Hepatocyte (in vitro differentiated cells): Measurements from ENCODE around the gene CD52. TPM values are rescaled to one million over a fixed set of nuclear protein-coding genes. Genes with fewer than 3 reads are reported as not detected.

ENCODE experiments used
- DNase-seq: peaks from one replicate; pipeline ENCODE4 v3.0.0-alpha.2; 2016; ENCODE audit warnings: low spot score
- H2AFZ ChIP-seq: fragments of 200-600 bp; sonication (generic); 2 replicates; pipeline ENCODE4 v1.6.0; 2016; ENCODE audit warnings: antibody characterized with exemption, mild to moderate bottlenecking
- H3K27ac ChIP-seq: fragments of 200-600 bp; sonication (generic); 2 replicates; pipeline ENCODE4 v1.5.1; 2016; ENCODE audit warnings: mild to moderate bottlenecking
- H3K27me3 ChIP-seq: fragments of 200-600 bp; sonication (generic); 2 replicates; pipeline ENCODE4 v1.6.1; 2016
- H3K36me3 ChIP-seq: fragments of 200-600 bp; sonication (generic); replicated peaks from 2 replicates; pipeline ENCODE4 v1.5.1; 2016; ENCODE audit warnings: low read depth; ENCODE audit not compliant: insufficient read depth
- H3K4me1 ChIP-seq: fragments of 200-600 bp; sonication (generic); 2 replicates; pipeline ENCODE4 v1.5.1; 2016; ENCODE audit warnings: mild to moderate bottlenecking, moderate library complexity; ENCODE audit not compliant: insufficient read depth
- H3K4me2 ChIP-seq: fragments of 200-600 bp; sonication (generic); 2 replicates; pipeline ENCODE4 v1.6.0; 2016
- H3K4me3 ChIP-seq: fragments of 200-600 bp; sonication (generic); 2 replicates; pipeline ENCODE4 v1.5.1; 2016; ENCODE audit warnings: mild to moderate bottlenecking
- H3K79me2 ChIP-seq: fragments of 200-600 bp; sonication (generic); 2 replicates; pipeline ENCODE4 v1.6.0; 2017; ENCODE audit warnings: mild to moderate bottlenecking
- H3K9me2 ChIP-seq: fragments of 200-600 bp; sonication (generic); replicated peaks from 2 replicates; pipeline ENCODE4 v1.6.0; 2017; ENCODE audit warnings: mild to moderate bottlenecking; ENCODE audit not compliant: insufficient read depth
- H3K9me3 ChIP-seq: fragments of 200-600 bp; sonication (generic); 2 replicates; pipeline ENCODE4 v1.5.1; 2016; ENCODE audit warnings: low read depth, mild to moderate bottlenecking
- H4K20me1 ChIP-seq: fragments of 200-600 bp; sonication (generic); 2 replicates; pipeline ENCODE4 v1.6.0; 2016; ENCODE audit warnings: mild to moderate bottlenecking; ENCODE audit not compliant: insufficient read depth, poor library complexity, severe bottlenecking
- CTCF ChIP-seq: fragments of 200-600 bp; sonication (generic); IDR thresholded peaks from 2 replicates; pipeline ENCODE4 v1.5.1; 2016; ENCODE audit warnings: antibody characterized with exemption, mild to moderate bottlenecking; ENCODE audit not compliant: poor library complexity
- EZH2 ChIP-seq: fragments of 200-600 bp; sonication (generic); IDR thresholded peaks from 2 replicates; pipeline ENCODE4 v1.6.1; 2016; ENCODE audit warnings: antibody characterized with exemption, mild to moderate bottlenecking, borderline replicate concordance
- EZH2phosphoT487 ChIP-seq: fragments of 200-600 bp; sonication (generic); IDR thresholded peaks from one replicate; pipeline ENCODE4 v1.6.1; 2018; ENCODE audit warnings: antibody characterized with exemption, mild to moderate bottlenecking, low read depth, moderate library complexity; ENCODE audit not compliant: unreplicated experiment, severe bottlenecking
- WGBS: methylation state at CpG from one replicate; pipeline ENCODE4 v1.1.6; 2016; ENCODE audit warnings: low lambda C conversion rate; ENCODE audit errors: missing lambda C conversion rate; 5-methylcytosine and 5-hydroxymethylcytosine counted together
- polyA plus RNA-seq: library from polyadenylated mRNA; unstranded; fragments of >200 nt; fragmentation: Nextera tagmentation; extraction: Ambion mirVana; gene quantifications from 2 replicates; pipeline ENCODE4 v1.2.1, GENCODE V29; 2016
- total RNA-seq: library from RNA; depleted of rRNA; stranded (reverse); fragments of >200 nt; gene quantifications from 2 replicates; pipeline ENCODE4 v1.2.3, GENCODE V29; 2014

The CD52 gene
- total and polyA plus RNA-seq, 2 experiments from 2014 or later, result 3.9 to 8.1 TPM

- H3K4me1 ChIP-seq, result peaks cover 31% of the 10 kb centered on the region
- H3K9me2 ChIP-seq, result no peaks in the 10 kb centered on the region
- H3K4me2 ChIP-seq, result no peak overlapping the region
- TF ChIP-seq CTCF (no peak), EZH2 (no peak), EZH2phosphoT487 (no peak)
- peaks cover 11% of the 10 kb centered on the region for H3K79me2 ChIP-seq
- H2AFZ ChIP-seq, result no peak overlapping the region
- H3K9me3 ChIP-seq, result no peaks in the 10 kb centered on the region
- no peaks in the 10 kb centered on the region for H3K36me3 ChIP-seq
- no peaks in the 10 kb centered on the region for H4K20me1 ChIP-seq
- no peaks in the 10 kb centered on the region for H3K27me3 ChIP-seq
- peak; percentile 7 for DNase-seq
- no peak overlapping the region for H3K4me3 ChIP-seq
- WGBS, result 84% methylated on average over 7 of the region's 7 CpGs
- peak overlapping the region; percentile 100 for H3K27ac ChIP-seq
Measured at GRCh38 chr1:26349188-26349876, 31.6 kb downstream of the CD52 start.

- Histone ChIP-seq H3K9me3 (no peaks in the 10 kb centered on the region), H3K4me2 (peak overlapping the region; percentile 60), H3K79me2 (peaks cover 11% of the 10 kb centered on the region), H3K36me3 (no peaks in the 10 kb centered on the region), H3K4me3 (no peak overlapping the region), H3K27ac (peak overlapping the region; percentile 100), H2AFZ (no peak overlapping the region), H3K9me2 (no peaks in the 10 kb centered on the region), H4K20me1 (no peaks in the 10 kb centered on the region), H3K27me3 (no peaks in the 10 kb centered on the region), H3K4me1 (peaks cover 36% of the 10 kb centered on the region)
- no peak for DNase-seq
- TF ChIP-seq EZH2phosphoT487, result no peak
- TF ChIP-seq EZH2, result no peak
- no peak for TF ChIP-seq CTCF
- WGBS, result 85% methylated on average over 5 of the region's 5 CpGs
Measured at GRCh38 chr1:26349877-26350244, 32.1 kb downstream of the CD52 start.

- no peaks in the 10 kb centered on the region for H3K36me3 ChIP-seq
- no peak for DNase-seq
- H2AFZ ChIP-seq, result no peak overlapping the region
- peak overlapping the region; percentile 60 for H3K4me2 ChIP-seq
- TF ChIP-seq EZH2phosphoT487 (no peak), CTCF (no peak), EZH2 (no peak)
- peak overlapping the region; percentile 100 for H3K27ac ChIP-seq
- peaks cover 11% of the 10 kb centered on the region for H3K79me2 ChIP-seq
- 63% methylated on average over 2 of the region's 2 CpGs for WGBS
- no peaks in the 10 kb centered on the region for H3K27me3 ChIP-seq
- H3K9me3 ChIP-seq, result no peaks in the 10 kb centered on the region
- peaks cover 39% of the 10 kb centered on the region for H3K4me1 ChIP-seq
- H3K9me2 ChIP-seq, result no peaks in the 10 kb centered on the region
- H3K4me3 ChIP-seq, result no peak overlapping the region
- no peaks in the 10 kb centered on the region for H4K20me1 ChIP-seq
Measured at GRCh38 chr1:26350343-26350700, 32.6 kb downstream of the CD52 start.
